ENCODE results near the gene TOR2A. TPM values are rescaled to one million over a fixed set of nuclear protein-coding genes. Genes with fewer than 3 reads are reported as not detected.

The TOR2A gene
- total RNA-seq, 1 donor from 2014 or later, result 2.3 TPM

DNA sequence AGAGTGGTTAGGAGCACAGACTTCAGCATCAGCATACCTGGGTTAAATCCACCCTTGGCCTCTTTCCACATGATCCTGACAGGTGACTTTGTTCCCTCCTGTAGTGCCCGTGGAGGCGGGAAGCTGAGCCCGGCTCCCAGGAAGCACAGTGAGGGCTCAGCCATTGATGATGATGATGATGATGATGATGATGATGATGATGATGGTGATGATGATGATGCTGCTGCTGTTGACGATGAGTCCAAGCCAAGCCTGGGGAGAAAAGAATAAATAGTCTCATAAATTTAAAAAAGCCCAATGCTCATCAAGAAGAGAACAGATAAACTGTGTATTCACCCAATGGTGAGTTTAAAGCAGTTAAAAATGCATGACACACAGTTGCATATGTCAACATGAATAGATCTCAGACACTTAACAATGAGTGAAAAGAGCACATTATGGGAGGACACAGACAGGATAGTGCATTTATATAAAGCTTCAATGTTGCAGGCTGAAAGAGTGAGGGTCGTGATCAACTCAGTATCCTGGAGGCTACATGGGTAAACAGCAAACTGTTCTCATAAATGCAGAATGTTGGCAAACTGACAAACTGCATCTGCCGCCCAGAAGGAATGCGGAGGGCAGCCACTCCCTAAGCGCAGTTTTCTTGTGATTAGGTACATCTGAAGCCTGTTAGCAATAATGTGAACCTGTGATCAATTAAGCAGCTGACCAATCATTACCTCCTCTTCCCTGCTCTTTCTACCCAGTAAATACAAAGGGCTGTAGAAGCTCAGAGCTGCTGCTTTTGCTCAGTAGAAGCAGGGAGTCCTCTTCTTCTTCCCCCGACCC, 40.0 kb downstream of the TOR2A start:
- H3K36me3 ChIP-seq, result peaks cover 24% of the 10 kb centered on the region
- intact Hi-C loops (cut with micrococcal nuclease), result no loop called here
- DNase-seq, result no peak
- H3K4me3 ChIP-seq, result no peak overlapping the region
- TF ChIP-seq, protein P1, sequence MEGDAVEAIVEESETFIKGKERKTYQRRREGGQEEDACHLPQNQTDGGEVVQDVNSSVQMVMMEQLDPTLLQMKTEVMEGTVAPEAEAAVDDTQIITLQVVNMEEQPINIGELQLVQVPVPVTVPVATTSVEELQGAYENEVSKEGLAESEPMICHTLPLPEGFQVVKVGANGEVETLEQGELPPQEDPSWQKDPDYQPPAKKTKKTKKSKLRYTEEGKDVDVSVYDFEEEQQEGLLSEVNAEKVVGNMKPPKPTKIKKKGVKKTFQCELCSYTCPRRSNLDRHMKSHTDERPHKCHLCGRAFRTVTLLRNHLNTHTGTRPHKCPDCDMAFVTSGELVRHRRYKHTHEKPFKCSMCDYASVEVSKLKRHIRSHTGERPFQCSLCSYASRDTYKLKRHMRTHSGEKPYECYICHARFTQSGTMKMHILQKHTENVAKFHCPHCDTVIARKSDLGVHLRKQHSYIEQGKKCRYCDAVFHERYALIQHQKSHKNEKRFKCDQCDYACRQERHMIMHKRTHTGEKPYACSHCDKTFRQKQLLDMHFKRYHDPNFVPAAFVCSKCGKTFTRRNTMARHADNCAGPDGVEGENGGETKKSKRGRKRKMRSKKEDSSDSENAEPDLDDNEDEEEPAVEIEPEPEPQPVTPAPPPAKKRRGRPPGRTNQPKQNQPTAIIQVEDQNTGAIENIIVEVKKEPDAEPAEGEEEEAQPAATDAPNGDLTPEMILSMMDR (IDR thresholded peaks at IDR 0.05; ENCODE audit: borderline replicate concordance), result no peak
- H3K4me1 ChIP-seq, result peaks cover 8% of the 10 kb centered on the region
- H3K27ac ChIP-seq (replicated peaks), result no peak overlapping the region
- H3K27me3 ChIP-seq (ENCODE audit: low read depth), result no peaks in the 10 kb centered on the region
- no peaks in the 10 kb centered on the region for H3K9me3 ChIP-seq (replicated peaks)

DNA sequence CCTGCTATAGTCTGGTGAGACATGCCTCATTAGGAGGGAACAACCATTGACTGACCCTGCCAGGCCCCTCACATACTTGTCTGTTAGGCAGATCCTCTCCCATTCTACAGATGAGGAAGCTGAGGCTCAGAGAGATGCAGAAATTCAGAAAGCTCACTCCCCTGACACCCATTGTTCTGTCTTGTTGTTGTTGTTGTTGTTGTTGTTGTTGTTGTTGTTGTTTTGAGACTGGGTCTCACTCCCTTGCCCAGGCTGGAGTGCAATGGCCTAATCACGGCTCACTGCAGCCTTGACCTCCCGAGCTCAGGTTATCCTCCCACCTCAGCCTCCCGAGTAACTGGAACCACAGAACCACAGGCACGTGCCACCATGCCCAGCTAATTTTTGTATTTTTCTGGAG, 41.4 kb downstream of the TOR2A start:
- Histone ChIP-seq H3K9me3 (replicated peaks) (no peaks in the 10 kb centered on the region), H3K27me3 (ENCODE audit: low read depth) (no peaks in the 10 kb centered on the region), H3K4me1 (peaks cover under 1% of the 10 kb centered on the region), H3K4me3 (no peak overlapping the region), H3K36me3 (peaks cover 38% of the 10 kb centered on the region), H3K27ac (replicated peaks) (no peak overlapping the region)
- intact Hi-C loops (cut with micrococcal nuclease), result no loop called here
- no peak for DNase-seq
- TF ChIP-seq, protein P1 (IDR thresholded peaks at IDR 0.05; ENCODE audit: borderline replicate concordance), result no peak

DNA sequence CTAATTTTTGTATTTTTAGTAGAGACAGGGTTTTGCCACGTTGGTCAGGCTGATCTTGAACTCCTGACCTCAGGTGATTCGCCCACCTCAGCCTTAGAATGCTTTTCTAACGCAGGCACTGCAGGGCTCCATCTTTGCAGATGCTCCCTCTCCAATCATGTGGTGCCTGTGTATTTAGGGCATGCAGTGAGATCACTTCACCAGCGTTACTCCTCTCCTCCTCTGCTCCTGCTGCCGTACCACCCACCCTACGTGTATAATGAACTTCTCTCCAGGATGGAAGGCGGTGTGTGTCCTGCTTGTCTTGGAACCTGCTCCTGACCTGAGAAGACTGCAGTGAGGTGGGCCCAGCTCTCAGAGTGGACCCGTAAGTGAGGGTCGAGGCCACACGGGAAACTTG, 42.0 kb downstream of the TOR2A start:
- no peak overlapping the region for H3K27ac ChIP-seq (replicated peaks)
- H3K4me3 ChIP-seq, result no peak overlapping the region
- TF ChIP-seq, protein P1 (IDR thresholded peaks at IDR 0.05; ENCODE audit: borderline replicate concordance), result no peak
- no peaks in the 10 kb centered on the region for H3K4me1 ChIP-seq
- no peak for DNase-seq
- peaks cover 40% of the 10 kb centered on the region for H3K36me3 ChIP-seq
- intact Hi-C loops (cut with micrococcal nuclease), result no loop called here
- H3K27me3 ChIP-seq (ENCODE audit: low read depth), result no peaks in the 10 kb centered on the region
- no peaks in the 10 kb centered on the region for H3K9me3 ChIP-seq (replicated peaks)

DNA sequence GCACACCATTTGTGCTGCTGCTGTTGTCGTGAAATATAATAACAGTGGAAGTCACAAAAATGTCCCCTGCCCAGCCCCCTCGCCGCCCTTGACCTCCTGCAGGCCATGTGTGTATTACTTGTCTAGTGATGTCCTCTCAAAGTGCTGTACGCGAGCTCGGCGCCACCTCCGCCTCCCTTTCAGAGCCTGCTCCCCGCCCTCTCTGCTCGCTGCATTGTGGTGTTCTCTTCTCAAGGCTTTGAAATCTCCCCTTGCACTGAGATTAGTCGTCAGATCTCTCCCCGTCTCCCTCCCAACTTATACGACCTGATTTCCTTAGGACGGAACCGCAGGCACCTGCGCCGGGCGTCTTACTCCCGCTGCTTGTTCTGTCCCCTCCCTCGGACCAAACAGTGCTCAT, 43.0 kb downstream of the TOR2A start:
- Histone ChIP-seq H3K27ac (replicated peaks) (no peak overlapping the region), H3K9me3 (replicated peaks) (no peaks in the 10 kb centered on the region), H3K4me1 (no peaks in the 10 kb centered on the region), H3K4me3 (no peak overlapping the region), H3K36me3 (peaks cover 49% of the 10 kb centered on the region), H3K27me3 (ENCODE audit: low read depth) (no peaks in the 10 kb centered on the region)
- intact Hi-C loops (cut with micrococcal nuclease), result no loop called here
- TF ChIP-seq, protein P1 (IDR thresholded peaks at IDR 0.05; ENCODE audit: borderline replicate concordance), result no peak
- DNase-seq, result no peak

DNA sequence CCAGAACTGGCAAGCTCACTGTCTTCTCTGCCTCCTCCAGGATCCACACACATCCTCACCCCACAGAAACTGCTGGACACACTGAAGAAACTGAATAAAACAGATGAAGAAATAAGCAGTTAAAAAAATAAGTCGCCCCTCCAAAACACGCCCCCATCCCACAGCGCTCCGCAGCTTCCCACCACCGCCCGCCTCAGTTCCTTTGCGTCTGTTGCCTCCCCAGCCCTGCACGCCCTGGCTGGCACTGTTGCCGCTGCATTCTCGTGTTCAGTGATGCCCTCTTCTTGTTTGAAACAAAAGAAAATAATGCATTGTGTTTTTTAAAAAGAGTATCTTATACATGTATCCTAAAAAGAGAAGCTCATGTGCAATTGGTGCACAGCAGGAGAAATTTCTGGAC, 44.4 kb downstream of the TOR2A start:
- Histone ChIP-seq H3K4me3 (no peak overlapping the region), H3K9me3 (replicated peaks) (no peaks in the 10 kb centered on the region), H3K4me1 (no peaks in the 10 kb centered on the region), H3K27me3 (ENCODE audit: low read depth) (no peaks in the 10 kb centered on the region), H3K36me3 (peaks cover 62% of the 10 kb centered on the region), H3K27ac (replicated peaks) (no peak overlapping the region)
- TF ChIP-seq, protein P1 (IDR thresholded peaks at IDR 0.05; ENCODE audit: borderline replicate concordance), result no peak
- intact Hi-C loops (cut with micrococcal nuclease), result no loop called here
- DNase-seq, result no peak

All from left ventricle myocardium inferior (tissue), 1 donor.